Mesenchymal stem cell (in vitro differentiated cells and primary cell): ENCODE results near the gene XIRP1.

ENCODE experiments used
- DNase-seq: peaks from one replicate; pipeline ENCODE4 v3.0.0-alpha.2; 2013
- H2AFZ ChIP-seq: one replicate; pipeline ENCODE4 v1.6.1; 2013; ENCODE audit warnings: low read depth, mild to moderate bottlenecking, control low read depth, inconsistent platforms, low read length, moderate library complexity
- H2AK5ac ChIP-seq: 2 replicates; pipeline ENCODE4 v1.6.1; 2013; ENCODE audit warnings: low read length, moderate library complexity, mild to moderate bottlenecking, inconsistent platforms; ENCODE audit not compliant: severe bottlenecking
- H2BK120ac ChIP-seq: one replicate; pipeline ENCODE4 v1.6.1; 2013; ENCODE audit warnings: low read depth, mild to moderate bottlenecking, inconsistent platforms, low read length, moderate library complexity
- H2BK12ac ChIP-seq, 2 experiments: one replicate each; pipeline ENCODE4 v1.6.1; 2013; ENCODE audit warnings: inconsistent platforms in 2 of 2, low read length in 2 of 2, mild to moderate bottlenecking in 2 of 2, moderate library complexity in 2 of 2, control low read depth in 1 of 2
- H2BK15ac ChIP-seq: one replicate; pipeline ENCODE4 v1.6.1; 2013; ENCODE audit warnings: mild to moderate bottlenecking, low read depth, inconsistent platforms; ENCODE audit not compliant: poor library complexity, severe bottlenecking
- H2BK5ac ChIP-seq: 2 replicates; pipeline ENCODE4 v1.6.1; 2013; ENCODE audit warnings: low read depth, mild to moderate bottlenecking, low read length, control low read depth, inconsistent platforms; ENCODE audit not compliant: poor library complexity, severe bottlenecking
- H3K14ac ChIP-seq, 2 experiments: one replicate each; pipeline ENCODE4 v1.6.1; 2013; ENCODE audit warnings: inconsistent platforms in 2 of 2, low read length in 2 of 2, control low read depth in 1 of 2, mild to moderate bottlenecking in 1 of 2, moderate library complexity in 1 of 2
- H3K18ac ChIP-seq, 2 experiments: one replicate each; pipeline ENCODE4 v1.6.1; 2013; ENCODE audit warnings: inconsistent platforms in 2 of 2, low read length in 2 of 2, control low read depth in 1 of 2, low read depth in 1 of 2, mild to moderate bottlenecking in 1 of 2
- H3K23ac ChIP-seq, 2 experiments: one replicate each; pipeline ENCODE4 v1.6.1; 2013; ENCODE audit warnings: inconsistent platforms in 2 of 2, low read length in 2 of 2, mild to moderate bottlenecking in 2 of 2, moderate library complexity in 2 of 2, control low read depth in 1 of 2
- H3K27ac ChIP-seq: 2 replicates; pipeline ENCODE4 v1.5.1; 2013; ENCODE audit warnings: mild to moderate bottlenecking, moderate library complexity, low read length, control low read depth, inconsistent platforms; ENCODE audit not compliant: poor library complexity, severe bottlenecking
- H3K27me3 ChIP-seq, 2 experiments: 2 replicates each; pipeline versions ENCODE4 v1.6.1 to v1.7.0; 2013; ENCODE audit warnings: low read length in 2 of 2, mild to moderate bottlenecking in 2 of 2, moderate library complexity in 2 of 2, control low read depth in 1 of 2, inconsistent platforms in 1 of 2; ENCODE audit not compliant: control insufficient read depth in 1 of 2, insufficient read depth in 1 of 2
- H3K36me3 ChIP-seq, 2 experiments: 2 replicates each; pipeline versions ENCODE4 v1.6.1 to v1.7.0; 2013; ENCODE audit warnings: low read length in 2 of 2, control low read depth in 1 of 2, inconsistent platforms in 1 of 2, low read depth in 1 of 2, mild to moderate bottlenecking in 1 of 2; ENCODE audit not compliant: insufficient read depth in 2 of 2, control insufficient read depth in 1 of 2
- H3K4ac ChIP-seq, 2 experiments: one replicate each; pipeline ENCODE4 v1.6.1; 2013; ENCODE audit warnings: inconsistent platforms in 2 of 2, low read length in 2 of 2, mild to moderate bottlenecking in 2 of 2, moderate library complexity in 2 of 2, control low read depth in 1 of 2, low read depth in 1 of 2
- H3K4me1 ChIP-seq: 2 replicates; pipeline ENCODE4 v1.6.1; 2013; ENCODE audit warnings: low read depth, low read length, control low read depth; ENCODE audit not compliant: control insufficient read depth, insufficient read depth
- H3K4me2 ChIP-seq: 2 replicates; pipeline ENCODE4 v1.6.1; 2013; ENCODE audit warnings: low read length, mild to moderate bottlenecking, inconsistent platforms; ENCODE audit not compliant: poor library complexity, severe bottlenecking
- H3K4me3 ChIP-seq, 2 experiments: 2 replicates each; pipeline versions ENCODE4 v1.5.1 to v1.7.0; 2013; ENCODE audit warnings: low read length in 2 of 2, mild to moderate bottlenecking in 2 of 2, control low read depth in 1 of 2, low read depth in 1 of 2; ENCODE audit not compliant: insufficient read depth in 1 of 2
- H3K79me1 ChIP-seq: replicated peaks from 2 replicates; pipeline ENCODE4 v1.6.1; 2013; ENCODE audit warnings: mild to moderate bottlenecking, control low read depth, low read length, inconsistent platforms; ENCODE audit not compliant: poor library complexity, severe bottlenecking
- H3K9ac ChIP-seq: 2 replicates; pipeline ENCODE4 v1.7.0; 2013; ENCODE audit warnings: mild to moderate bottlenecking, low read length, moderate library complexity
- H3K9me3 ChIP-seq: 2 replicates; pipeline ENCODE4 v1.7.0; 2013; ENCODE audit warnings: mild to moderate bottlenecking, low read length; ENCODE audit not compliant: control insufficient read depth
- H4K8ac ChIP-seq: one replicate; pipeline ENCODE4 v1.6.1; 2013; ENCODE audit warnings: inconsistent platforms, mild to moderate bottlenecking, low read length, moderate library complexity
- H4K91ac ChIP-seq: one replicate; pipeline ENCODE4 v1.6.1; 2013; ENCODE audit warnings: mild to moderate bottlenecking, low read length, inconsistent platforms
- WGBS: methylation state at CpG from one replicate; pipeline ENCODE4 v1.1.7; 2013; ENCODE audit warnings: mixed read lengths; 5-methylcytosine and 5-hydroxymethylcytosine counted together

XIRP1 gene

GRCh38 chr3:39226106-39226741 lies 33.8 kb upstream of the XIRP1 start:
- H2BK120ac ChIP-seq, result no peak overlapping the region
- H4K8ac ChIP-seq, result no peak overlapping the region
- H2BK5ac ChIP-seq, result no peak overlapping the region
- no peaks in the 10 kb centered on the region for H3K79me1 ChIP-seq
- H3K27ac ChIP-seq, result no peak overlapping the region
- H3K27me3 ChIP-seq, result peaks cover 11 to 18% of the 10 kb centered on the region in 2 experiments
- no peak overlapping the region for H2BK12ac ChIP-seq
- no peak overlapping the region for H3K23ac ChIP-seq
- H3K9ac ChIP-seq, result no peak overlapping the region
- no peaks in the 10 kb centered on the region for H3K4me1 ChIP-seq
- no peak overlapping the region for H2AK5ac ChIP-seq
- H3K4me3 ChIP-seq, result no peak overlapping the region
- H3K14ac ChIP-seq, result no peak overlapping the region
- H4K91ac ChIP-seq, result no peak overlapping the region
- peaks cover 5% of the 10 kb centered on the region for H3K9me3 ChIP-seq
- no peak overlapping the region for H2BK15ac ChIP-seq
- no peak for DNase-seq
- no peak overlapping the region for H3K4ac ChIP-seq
- WGBS, result 92% methylated on average over 2 of the region's 3 CpGs
- no peak overlapping the region for H3K4me2 ChIP-seq
- no peak overlapping the region for H3K18ac ChIP-seq
- H3K36me3 ChIP-seq, result no peaks in the 10 kb centered on the region
- no peak overlapping the region for H2AFZ ChIP-seq

- no peak overlapping the region for H3K23ac ChIP-seq
- H2BK15ac ChIP-seq, result no peak overlapping the region
- no peak overlapping the region for H2BK120ac ChIP-seq
- no peak overlapping the region for H3K9ac ChIP-seq
- H4K91ac ChIP-seq, result no peak overlapping the region
- no peak overlapping the region for H2BK5ac ChIP-seq
- H2AFZ ChIP-seq, result no peak overlapping the region
- no peak overlapping the region for H3K4me3 ChIP-seq
- no peaks in the 10 kb centered on the region for H3K36me3 ChIP-seq
- no peak overlapping the region for H3K4me2 ChIP-seq
- H3K4me1 ChIP-seq, result no peaks in the 10 kb centered on the region
- no peak overlapping the region for H4K8ac ChIP-seq
- H2BK12ac ChIP-seq, result no peak overlapping the region
- WGBS, result 58% methylated on average over 2 of the region's 2 CpGs
- H3K27ac ChIP-seq, result no peak overlapping the region
- no peak overlapping the region for H2AK5ac ChIP-seq
- H3K4ac ChIP-seq, result no peak overlapping the region
- no peak overlapping the region for H3K14ac ChIP-seq
- H3K27me3 ChIP-seq, result peaks cover 21 to 30% of the 10 kb centered on the region in 2 experiments
- H3K9me3 ChIP-seq, result no peaks in the 10 kb centered on the region
- H3K79me1 ChIP-seq, result no peaks in the 10 kb centered on the region
- DNase-seq, result no peak
- no peak overlapping the region for H3K18ac ChIP-seq
Measured at GRCh38 chr3:39224288-39224687, 31.9 kb upstream of the XIRP1 start.

GRCh38 chr3:39222939-39223338 lies 30.5 kb upstream of the XIRP1 start:
- H2BK15ac ChIP-seq, result no peak overlapping the region
- no peak overlapping the region for H4K8ac ChIP-seq
- WGBS, result no CpG with 5 or more reads among the region's 2 CpGs

GRCh38 chr3:39222462-39222861 lies 30.1 kb upstream of the XIRP1 start:
- Histone ChIP-seq H3K79me1 (no peaks in the 10 kb centered on the region), H2BK12ac (no peak overlapping the region), H3K23ac (no peak overlapping the region), H3K27ac (no peak overlapping the region), H3K4me3 (no peak overlapping the region), H3K4ac (no peak overlapping the region), H3K27me3 (peaks cover 26 to 42% of the 10 kb centered on the region in 2 experiments), H3K9ac (no peak overlapping the region), H3K18ac (no peak overlapping the region), H3K4me2 (no peak overlapping the region), H3K4me1 (no peaks in the 10 kb centered on the region), H2BK15ac (no peak overlapping the region), H2AFZ (no peak overlapping the region), H2BK5ac (no peak overlapping the region), H3K36me3 (no peaks in the 10 kb centered on the region), H2AK5ac (no peak overlapping the region), H3K14ac (no peak overlapping the region), H3K9me3 (no peaks in the 10 kb centered on the region), H2BK120ac (no peak overlapping the region), H4K91ac (no peak overlapping the region), H4K8ac (no peak overlapping the region)
- WGBS, result no CpG with 5 or more reads among the region's 1 CpG
- DNase-seq, result peak; percentile 8

More at GRCh38 chr3:39222939-39223338, 30.5 kb upstream of the XIRP1 start:
- no peaks in the 10 kb centered on the region for H3K36me3 ChIP-seq
- H3K79me1 ChIP-seq, result no peaks in the 10 kb centered on the region
- no peak overlapping the region for H3K23ac ChIP-seq
- H2BK12ac ChIP-seq, result no peak overlapping the region
- no peak overlapping the region for H3K4me2 ChIP-seq
- no peak overlapping the region for H3K18ac ChIP-seq
- H2BK5ac ChIP-seq, result no peak overlapping the region
- H3K9ac ChIP-seq, result no peak overlapping the region
- no peak overlapping the region for H3K14ac ChIP-seq
- no peak overlapping the region for H4K91ac ChIP-seq
- no peak overlapping the region for H3K4ac ChIP-seq
- no peak overlapping the region for H2BK120ac ChIP-seq
- DNase-seq, result no peak
- H2AFZ ChIP-seq, result no peak overlapping the region
- no peak overlapping the region for H3K4me3 ChIP-seq
- H3K27me3 ChIP-seq, result peaks cover 26 to 37% of the 10 kb centered on the region in 2 experiments
- H3K4me1 ChIP-seq, result no peaks in the 10 kb centered on the region
- H2AK5ac ChIP-seq, result no peak overlapping the region
- H3K9me3 ChIP-seq, result no peaks in the 10 kb centered on the region
- H3K27ac ChIP-seq, result no peak overlapping the region
